T-helper 1 cell (primary cell): ENCODE results near the gene ALLC.
"Not testable (repeated sequence)": the region's sequence is repeated elsewhere in the genome, so short reads cannot be mapped to it uniquely, and the experiment has no call there.

Experiments
- DNase-seq, 5 donors: peaks; one replicate each; pipeline ENCODE4 v3.0.0-alpha.2; 2012 to 2020
- total RNA-seq, 4 donors: gene quantifications; one replicate each; lab custom pipeline; 2026; lab: John Stamatoyannopoulos, UW

The ALLC gene
- total RNA-seq, result 0 reads per million in 4 donors

DNA sequence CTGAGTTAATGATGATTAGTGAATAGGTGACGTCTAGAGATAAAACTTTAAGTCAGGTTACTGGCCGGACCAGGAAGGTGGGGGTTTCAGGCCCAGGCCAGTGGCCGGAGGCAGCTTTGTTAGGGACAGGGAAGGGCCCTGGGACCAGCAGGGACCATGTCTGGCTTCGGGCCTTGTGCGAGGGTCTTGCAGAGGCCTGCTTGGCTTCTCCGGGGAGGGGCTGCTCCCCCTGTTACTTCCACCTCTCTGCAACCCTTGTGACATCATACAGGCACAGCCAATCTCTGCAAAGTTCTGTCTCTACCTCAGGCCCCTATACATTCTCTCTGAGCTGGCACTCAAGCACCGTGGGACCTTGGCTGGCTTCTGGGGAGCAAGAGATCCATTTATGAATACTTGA, at the start of gene ALLC:
Gene ALLC (plus strand): TSS at position 320 of the 400 bp plus-strand sequence. CDS start 12,958 bp downstream, outside the sequence.
- DNase-seq, result no peak

DNA sequence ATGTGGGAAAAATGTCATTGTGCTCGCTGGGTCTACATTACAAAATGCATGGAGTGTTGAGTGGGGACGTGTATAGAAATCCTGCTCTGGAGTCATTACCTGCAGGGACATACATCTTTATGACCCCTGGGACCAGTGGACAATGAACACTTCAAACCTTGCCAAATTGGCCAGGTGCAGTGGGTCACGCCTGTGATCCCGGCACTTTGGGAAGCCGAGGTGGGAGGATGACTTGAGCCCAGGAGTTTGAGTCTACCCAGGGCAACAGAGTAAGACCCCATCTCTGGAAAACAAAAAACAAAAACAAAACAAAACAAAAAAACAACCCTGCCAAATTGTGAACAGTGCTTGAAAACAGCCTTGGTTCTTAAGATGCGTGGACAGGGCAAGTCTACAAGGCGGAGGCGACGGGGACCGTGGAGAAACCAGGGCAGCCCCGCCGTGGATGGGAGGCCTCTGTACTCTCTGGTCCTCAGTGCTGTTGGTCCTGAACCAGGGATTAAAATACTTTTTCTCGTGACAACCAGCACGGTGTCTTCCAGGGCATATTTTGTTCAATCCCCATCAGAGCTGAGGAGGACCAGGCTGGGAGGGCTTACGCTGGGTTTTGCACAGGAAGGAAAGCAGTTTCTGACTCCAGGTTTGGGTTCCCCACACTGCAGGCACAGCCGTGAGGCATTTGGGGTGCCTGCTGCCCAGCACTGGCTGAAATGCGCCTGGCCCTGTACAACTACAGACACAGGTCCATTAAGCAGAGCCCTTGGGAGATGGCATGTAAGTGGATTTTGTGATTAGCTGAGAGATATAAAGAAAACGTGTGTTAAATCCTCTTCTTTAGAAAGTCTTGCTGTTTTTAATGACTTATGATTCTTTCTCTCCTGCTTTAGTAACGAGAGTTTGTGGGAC, 49.4 kb upstream of the ALLC start:
- no peak for DNase-seq

DNA sequence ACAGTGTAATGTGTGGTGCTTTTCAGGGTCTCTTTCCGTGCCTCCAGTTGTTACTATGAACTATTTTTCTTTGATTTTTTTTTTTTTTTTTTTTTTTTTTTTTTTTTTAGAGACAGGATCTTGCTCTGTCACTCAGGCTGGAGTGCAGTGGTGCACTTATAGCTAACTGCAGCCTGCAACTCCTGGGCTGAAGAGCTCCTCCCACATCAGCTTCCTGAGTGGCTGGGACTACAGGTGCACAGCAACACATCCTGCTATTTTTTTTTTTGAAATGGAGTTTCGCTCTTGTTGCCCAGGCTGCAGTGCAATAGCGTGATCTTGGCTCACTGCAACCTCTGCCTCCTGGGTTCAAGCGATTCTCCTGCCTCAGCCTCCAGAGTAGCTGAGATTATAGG, 48.7 kb upstream of the ALLC start:
- not testable (repeated sequence) for DNase-seq

DNA sequence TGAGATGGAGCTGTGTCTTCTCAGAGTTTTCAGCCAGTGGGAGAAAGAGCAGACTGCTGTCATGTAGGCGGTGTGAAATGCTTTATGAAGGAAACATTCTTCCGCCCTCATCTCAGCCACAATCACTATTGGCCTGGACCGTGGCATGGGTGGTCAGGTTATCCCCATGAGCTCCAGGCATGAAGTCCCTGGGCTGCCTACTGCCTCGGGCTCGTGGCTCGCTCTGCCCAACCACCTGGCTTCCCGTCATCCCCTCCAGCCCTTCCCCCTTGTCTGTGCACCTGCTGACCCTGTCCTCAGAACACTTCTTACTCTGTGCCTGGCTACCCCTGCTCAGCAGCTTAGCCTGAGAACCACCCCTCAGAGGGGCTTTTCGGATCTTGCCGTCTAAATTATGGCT, 47.6 kb upstream of the ALLC start:
- no peak for DNase-seq

DNA sequence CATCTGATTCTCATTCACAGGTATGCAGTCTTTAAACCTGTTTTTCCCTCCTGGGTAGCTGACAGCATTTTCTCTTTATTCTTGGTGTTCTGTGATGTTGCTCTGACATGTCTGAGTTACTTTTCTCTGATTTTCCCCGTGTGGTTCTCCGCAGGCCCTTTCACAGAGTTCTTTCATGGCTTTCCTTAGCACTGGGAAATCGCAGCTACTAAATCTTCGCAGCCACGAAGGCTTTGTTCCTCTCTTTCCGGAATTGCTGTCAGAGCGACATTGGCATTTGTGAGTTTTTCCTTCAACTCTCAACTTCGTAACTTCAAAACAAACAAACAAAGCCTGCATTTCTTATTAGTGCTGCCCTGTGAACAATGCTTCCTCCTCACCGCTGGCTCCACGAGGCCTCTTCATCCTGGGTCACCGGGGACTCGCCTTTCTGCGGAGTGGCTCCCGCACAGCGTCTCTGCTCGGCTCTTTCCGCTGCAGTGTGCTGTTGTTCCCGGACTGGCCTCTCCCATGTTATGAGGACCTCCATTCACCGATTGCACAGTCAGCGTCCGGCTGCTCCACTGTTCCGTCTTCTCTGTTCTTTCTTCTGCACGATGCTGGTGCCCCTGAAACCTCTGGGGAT, 47.0 kb upstream of the ALLC start:
- DNase-seq, result no peak

DNA sequence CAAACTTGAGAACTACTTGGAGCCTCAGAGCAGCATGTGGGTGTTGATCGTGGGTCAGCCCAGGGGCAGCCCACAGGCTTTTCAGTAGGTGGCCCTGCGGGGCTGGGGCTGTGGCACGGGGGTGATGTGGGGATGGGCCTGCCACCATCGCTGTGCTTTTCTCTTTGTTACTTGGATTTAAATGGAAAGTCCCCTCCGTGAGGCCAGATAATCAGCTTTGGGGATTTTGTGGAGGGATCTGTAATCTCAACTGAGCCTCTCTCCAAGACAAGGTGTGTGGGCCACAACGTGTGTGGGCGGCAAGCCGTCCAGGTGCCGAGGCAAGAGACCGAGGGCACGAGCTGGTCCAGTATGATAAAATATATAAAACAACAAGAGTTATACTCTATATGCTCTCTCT, 46.4 kb upstream of the ALLC start:
- DNase-seq, result no peak

DNA sequence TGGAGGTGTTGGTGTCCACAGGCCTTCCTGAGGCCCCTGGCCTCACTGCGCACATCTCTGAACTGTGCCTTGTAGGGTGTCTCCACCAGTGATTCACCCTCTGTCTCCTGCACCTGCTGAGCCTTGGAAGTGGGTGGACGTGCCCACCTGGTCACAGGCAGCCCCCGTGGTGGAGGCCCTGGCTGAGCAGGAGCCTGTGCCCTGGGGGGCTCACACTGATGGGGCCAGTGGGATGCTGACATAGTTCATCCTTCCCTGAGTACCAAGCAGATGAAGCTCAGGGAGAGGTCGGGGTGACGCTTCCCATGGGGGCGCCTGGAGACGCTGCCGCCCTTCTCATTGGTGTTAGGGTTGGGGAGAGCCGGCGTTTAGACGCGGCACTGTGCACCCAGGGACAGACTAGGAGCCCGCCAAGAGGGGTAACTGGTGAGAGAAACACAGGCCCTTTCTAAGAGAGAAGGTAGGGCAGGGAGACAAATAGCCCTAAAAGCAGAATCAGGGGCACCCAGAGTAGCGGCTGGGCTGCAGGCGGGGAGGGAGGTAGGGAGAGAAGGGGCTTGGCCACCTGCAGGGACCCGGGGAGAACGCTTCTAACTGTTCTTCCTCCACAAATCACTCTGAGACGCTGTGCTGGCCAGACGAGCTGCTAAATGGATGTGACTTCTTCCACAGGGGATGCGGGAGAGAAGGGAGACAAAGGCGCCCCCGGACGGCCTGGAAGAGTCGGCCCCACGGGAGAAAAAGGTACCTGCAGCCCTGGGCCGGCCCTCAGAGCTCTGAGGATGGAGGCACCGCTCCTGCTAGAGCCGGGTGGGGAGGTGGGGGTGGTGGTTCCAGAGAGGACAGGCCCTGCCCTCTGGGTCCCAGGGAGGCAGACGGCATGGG, 45.1 kb upstream of the ALLC start:
- no peak for DNase-seq

DNA sequence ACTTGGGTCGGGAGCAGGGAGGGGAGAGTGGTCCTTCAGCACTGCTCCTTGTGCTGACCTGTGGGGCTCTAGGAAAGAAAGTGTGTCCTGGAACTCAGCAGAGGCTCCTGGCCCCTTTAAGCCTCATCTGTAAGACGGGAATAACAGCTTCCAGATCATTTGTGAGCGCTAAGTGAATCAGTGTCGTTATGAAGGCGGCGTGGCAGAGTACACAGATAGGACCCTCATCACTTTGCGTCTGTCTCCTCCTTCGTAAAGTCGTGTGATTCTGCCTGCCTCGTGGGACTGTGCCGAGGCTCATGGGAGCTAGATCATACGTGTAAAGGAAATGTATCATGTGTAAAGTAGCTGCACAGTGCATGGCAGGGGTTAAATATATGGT, 44.5 kb upstream of the ALLC start:
- no peak for DNase-seq

DNA sequence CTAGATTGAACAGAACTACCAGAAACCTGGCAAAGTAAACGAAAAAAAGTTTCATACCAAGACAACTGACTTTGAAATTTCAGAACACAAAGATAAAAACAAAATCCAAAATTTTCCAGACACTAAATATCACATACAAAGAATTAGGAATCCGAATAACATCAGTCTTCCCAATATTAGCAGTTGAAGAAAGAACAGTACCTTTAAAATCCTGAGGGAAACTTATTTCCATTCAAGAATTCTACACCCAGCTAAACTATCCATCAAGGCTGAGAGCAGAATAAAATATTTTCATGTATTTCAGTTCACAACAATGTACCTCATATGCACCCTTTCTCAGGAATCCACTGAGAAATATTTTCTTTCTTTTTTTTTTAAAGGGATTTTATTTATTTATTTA, 43.3 kb upstream of the ALLC start:
- not testable (repeated sequence) for DNase-seq

DNA sequence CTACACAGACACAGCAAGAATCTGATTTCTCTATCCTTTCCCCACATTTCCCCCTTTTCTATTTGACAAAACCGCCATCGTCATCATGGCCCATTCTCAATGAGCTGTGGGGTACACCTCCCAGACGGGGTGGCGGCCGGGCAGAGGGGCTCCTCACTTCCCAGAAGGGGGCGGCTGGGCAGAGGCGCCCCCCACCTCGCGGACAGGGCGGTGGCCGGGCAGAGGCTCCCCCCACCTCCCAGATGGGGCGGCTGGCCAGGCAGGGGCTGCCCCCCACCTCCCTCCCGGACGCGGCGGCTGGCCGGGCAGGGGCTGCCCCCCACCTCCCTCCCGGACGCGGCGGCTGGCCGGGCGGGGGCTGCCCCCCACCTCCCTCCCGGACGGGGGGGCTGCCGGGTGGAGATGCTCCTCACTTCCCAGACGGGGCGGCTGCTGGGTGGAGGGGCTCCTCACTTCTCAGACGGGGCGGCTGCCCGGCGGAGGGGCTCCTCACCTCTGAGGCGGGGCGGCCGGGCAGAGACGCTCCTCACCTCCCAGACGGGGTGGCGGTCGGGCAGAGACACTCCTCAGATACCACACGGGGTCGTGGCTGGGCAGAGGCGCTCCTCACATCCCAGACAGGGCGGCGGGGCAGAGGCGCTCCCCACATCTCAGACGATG, 42.3 kb upstream of the ALLC start:
- not testable (repeated sequence) for DNase-seq

DNA sequence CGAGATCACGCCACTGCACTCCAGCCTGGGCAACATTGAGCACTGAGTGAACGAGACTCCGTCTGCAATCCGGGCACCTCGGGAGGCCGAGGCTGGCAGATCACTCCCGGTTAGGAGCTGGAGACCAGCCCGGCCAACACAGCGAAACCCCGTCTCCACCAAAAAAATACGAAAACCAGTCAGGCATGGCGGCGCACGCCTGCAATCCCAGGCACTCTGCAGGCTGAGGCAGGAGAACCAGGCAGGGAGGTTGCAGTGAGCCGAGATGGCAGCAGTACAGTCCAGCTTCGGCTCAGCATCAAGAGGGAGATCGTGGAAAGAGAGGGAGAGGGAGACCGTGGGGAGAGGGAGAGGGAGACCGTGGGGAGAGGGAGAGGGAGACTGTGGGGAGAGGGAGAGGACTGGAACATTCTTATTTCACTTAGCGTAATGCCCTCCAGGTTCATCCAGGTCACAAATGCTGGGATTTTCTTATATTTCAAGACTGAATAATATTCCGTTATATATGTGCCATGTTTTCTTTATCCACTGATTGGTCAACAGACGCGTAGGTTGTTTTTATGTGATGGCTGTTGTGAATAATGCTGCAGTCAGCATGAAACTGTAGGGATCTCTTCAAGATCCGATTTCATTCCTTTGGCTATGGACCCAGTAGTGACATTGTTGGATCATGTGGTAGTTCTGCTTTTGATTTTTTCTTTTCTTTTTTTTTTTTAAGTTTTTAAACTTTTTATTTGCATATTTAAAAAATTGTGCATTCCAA, 41.4 kb upstream of the ALLC start:
- DNase-seq, result not testable (repeated sequence)

DNA sequence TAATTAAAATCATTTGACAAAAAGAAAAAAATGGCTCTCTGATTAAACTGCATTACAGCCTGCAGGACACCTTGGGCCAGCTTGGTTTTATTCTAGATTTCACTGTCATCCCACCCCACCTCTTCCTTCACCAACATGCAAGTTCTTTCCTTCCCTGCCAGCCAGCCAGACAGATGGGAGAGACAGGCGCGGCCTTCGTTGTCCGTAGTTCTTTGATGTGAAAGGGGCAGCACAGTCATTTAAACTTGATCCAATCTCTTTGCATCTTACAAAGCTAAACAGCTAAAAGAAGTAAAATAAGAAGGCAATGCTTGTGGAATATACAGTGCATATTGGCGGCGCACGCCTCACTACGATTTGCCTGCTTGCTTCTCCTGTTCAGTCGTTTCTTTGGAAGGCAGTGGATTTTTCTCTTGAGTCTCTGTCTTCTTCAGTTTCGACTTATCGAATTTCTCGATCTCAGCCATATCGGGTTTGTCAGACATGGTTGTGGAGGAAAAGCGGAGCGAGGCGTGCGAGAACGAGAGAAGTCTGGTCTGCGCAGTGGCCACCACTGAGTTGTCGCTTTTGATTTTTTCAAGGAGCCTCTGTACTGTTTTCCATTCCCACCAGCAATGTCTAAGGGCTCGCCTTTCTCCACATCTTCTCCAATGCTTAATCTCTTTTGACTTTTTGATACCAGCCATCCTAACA, 40.7 kb upstream of the ALLC start:
- no peak for DNase-seq

DNA sequence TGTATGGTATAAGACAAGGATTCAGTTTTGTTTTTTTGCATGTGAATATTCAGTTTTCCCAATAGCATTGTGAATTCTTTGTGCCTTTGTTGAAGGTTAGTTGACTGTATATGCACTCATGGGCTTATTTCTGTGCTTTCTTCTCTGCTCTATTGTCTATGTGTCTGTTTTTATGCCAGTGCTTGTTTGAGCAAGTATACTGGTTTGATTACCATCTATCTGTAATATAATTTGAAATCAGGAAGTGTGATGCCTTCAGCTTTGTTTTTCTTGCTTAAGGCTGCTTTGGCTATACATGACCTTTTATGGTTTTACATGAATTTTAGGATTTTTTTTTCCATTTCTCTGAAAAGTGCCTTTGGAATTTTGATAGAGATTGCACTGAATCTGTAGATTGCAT, 39.6 kb upstream of the ALLC start:
- no peak for DNase-seq

DNA sequence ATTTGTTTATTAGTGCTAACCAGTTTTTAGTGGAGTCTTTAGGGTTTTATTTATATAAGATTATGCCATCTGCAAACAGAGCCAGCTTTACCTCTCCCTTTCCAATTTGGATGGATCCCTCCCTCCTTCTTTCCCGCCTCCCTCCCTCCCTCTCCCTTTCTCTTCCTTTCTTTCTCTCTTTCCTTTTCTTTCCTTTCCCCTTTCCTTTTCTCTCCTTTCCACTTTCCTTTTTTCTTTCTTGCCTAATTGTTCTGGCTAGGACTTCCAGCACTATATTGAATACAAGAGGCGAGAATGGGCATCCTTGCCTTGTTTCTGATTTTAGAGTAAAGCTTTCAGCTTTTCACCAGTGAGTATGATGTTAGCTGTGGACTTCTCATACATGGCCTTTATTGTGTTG, 39.0 kb upstream of the ALLC start:
- no peak for DNase-seq

DNA sequence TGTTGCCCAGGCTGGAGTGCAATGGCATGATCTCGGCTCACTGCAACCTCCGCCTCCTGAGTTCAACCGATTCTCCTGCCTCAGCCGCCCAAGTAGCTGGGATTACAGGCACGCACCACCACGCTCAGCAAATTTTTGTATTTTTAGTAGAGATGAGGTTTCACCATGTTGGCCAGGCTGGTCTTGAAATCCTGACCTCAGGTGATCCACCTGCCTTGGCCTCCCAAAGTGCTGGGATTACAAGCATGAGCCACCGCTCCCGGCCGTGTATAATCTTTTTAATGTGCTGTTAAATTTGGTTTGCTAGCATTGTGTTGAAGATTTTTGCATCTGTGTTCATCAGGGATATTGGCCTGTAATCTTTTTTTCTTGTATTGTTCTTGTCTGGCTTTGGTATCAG, 38.3 kb upstream of the ALLC start:
- not testable (repeated sequence) for DNase-seq

DNA sequence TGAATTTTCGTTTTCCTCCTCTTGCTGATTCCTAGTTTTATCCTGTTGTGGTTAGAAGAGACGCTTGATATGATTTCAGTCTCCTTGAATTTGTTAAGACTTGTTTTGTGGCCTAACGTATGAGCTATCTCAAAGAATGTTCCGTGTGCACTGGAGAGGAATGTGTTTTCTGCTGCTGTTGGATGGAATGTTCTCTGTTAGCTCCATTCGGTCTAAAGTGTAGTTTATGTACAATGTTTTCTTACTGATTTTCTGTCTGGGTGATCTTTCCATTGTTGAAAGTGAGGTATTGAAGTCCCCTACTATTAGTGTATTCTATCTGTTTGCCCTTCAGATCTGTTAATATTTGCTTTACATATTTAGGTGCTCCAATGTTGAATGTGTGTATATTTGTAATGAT, 37.2 kb upstream of the ALLC start:
- no peak for DNase-seq

DNA sequence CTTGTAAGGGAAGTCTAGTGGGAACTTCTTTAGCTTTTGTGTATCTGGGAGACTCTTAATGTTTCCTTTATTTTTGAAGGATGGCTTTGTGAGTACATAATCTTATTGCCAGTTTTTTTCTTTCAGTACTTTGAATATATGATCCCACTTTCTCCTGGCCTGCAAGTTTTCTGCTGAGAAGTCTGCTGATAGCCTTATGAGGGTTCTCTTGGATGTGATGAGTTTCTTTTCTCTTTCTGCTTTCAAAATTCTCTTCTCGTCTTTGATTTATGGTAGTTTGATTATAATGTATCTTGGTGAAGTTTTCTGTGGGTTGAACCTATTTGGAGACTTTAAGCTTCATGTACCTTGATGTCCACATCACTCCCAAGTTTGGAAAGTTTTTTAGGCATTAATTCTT, 35.0 kb upstream of the ALLC start:
- no peak for DNase-seq

DNA sequence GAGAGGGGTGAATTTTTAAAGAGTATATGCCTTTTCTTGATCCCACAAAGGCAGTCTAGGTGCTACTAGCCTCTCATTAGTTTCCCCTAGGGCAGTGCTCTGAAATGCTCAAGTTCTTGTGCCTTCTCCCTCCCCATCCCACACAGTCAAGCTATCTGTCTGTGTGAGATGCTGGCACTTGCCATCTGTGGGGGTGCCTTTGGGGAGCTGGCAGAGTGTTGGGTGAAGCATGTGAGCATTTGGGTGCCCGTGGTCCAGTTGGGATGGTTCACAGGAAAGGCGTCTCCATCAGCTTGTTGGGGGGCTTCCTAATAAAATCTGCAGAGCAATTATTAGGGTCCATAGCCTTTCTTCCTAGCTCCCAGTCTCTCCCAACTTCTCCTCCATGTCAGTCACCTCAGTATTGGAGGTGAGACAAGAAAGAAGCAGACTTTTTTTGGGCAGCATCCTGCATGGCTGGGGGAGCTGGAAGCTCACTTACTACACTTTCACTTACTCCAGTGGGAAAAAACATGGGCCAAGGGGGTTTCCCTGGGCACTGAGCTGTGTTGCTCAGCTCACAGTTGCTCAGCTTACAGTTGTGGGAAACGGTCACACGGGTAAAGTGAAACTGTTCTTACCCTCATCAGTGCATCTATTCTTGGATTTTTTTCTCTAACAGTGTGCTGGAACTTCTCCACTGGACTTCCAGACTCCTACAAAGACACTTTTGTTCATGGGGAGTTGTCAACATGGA, 33.8 kb upstream of the ALLC start:
- no peak for DNase-seq

DNA sequence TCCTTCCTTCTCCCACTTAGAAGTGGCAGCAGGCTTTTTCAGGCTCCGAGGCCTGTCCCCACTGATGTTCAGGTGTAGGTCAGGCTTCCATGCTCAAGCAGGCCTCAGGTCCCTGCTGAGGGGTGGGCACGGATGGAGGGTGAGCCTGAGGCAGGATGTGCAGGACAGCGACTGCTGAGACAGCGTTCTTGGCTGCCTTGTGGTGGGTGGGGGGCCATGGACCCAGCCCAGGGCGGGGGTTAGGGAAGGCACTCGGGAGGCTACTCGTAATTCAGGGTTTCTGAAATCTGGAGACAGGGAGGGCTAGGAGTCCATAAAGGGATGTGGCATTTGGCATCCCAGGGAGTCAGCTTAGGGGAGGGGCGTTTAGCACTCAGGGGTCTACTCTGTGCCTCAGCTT, 32.8 kb upstream of the ALLC start:
- DNase-seq, result no peak

DNA sequence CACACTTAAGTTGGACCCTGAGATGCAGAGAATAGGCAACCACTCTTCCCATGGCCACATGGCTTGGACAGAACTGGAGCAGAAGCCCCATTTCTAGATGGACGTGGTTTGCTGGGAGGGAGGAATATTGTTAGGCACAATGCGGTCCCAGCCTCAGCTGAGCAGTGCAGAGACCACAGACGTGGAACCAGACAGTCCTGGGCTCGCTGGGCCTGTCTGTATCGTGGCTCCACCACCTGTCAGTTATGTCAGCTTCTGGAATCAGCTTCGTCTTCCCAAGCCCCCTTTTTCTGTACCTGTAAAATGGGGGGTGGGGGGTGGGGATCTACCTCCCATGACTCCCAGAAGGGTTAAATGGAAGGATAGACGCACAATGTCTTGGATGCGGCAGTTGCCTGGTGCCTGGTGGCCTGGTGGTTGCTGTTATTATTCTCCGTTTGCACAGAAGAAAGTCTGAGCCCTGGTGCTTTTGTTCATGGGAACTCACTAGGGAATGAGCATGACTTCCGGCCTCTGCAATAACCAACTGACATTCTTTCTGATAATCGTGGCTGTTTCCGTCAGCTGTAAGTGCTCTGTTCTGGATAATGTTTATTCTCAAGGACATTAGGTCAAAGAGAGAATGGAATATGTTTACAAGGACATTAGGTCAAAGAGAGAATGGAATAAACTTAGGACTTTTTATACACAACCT, 31.7 kb upstream of the ALLC start:
- no peak for DNase-seq
